ENCODE measurements around the gene RSPH1.

The RSPH1 gene

GRCh38 chr21:42540396-42540795 is 44.4 kb upstream of the RSPH1 start:
- Histone ChIP-seq H3K9ac (ENCODE audit: low read depth, low read length, poor library complexity, severe bottlenecking) (no peak overlapping the region), H3K79me2 (ENCODE audit: insufficient read depth, low read length) (peaks cover 14% of the 10 kb centered on the region; the same call in 1 of the 2 replicates), H3K4me2 (ENCODE audit: low read depth, low read length, poor library complexity, severe bottlenecking) (no peak overlapping the region), H4K20me1 (ENCODE audit: insufficient read depth, low read length, poor library complexity, severe bottlenecking) (peaks cover 3% of the 10 kb centered on the region), H3K9me2 (replicated peaks; ENCODE audit: low read depth, low read length) (no peaks in the 10 kb centered on the region), H3F3A (ENCODE audit: low read depth) (no peaks in the 10 kb centered on the region), H3K9me3 (ENCODE audit: insufficient read depth, low read depth, low read length) (no peaks in the 10 kb centered on the region), H3K4me1 (ENCODE audit: insufficient read depth, low read length, poor library complexity, severe bottlenecking) (peaks cover 6% of the 10 kb centered on the region), H2AFZ (ENCODE audit: low read length) (no peak overlapping the region), H3K4me3 (ENCODE audit: low read length, poor library complexity, severe bottlenecking) (no peak overlapping the region), H3K36me3 (ENCODE audit: insufficient read depth, low read length) (peaks cover 98% of the 10 kb centered on the region), H3K27me3 (ENCODE audit: insufficient read depth, low read length, poor library complexity, severe bottlenecking) (no peaks in the 10 kb centered on the region)
- no peak for TF ChIP-seq CTCF (conservative IDR thresholded peaks at IDR 0.05; ENCODE audit: low read length)
- no peak for TF ChIP-seq EZH2phosphoT487 (IDR thresholded peaks at IDR 0.05; ENCODE audit: borderline replicate concordance)

- Histone ChIP-seq H3K4me2 (ENCODE audit: low read depth, low read length, poor library complexity, severe bottlenecking) (no peak overlapping the region), H3K4me3 (ENCODE audit: low read length, poor library complexity, severe bottlenecking) (no peak overlapping the region), H3F3A (ENCODE audit: low read depth) (no peaks in the 10 kb centered on the region), H3K9me3 (ENCODE audit: insufficient read depth, low read depth, low read length) (no peaks in the 10 kb centered on the region), H3K9me2 (replicated peaks; ENCODE audit: low read depth, low read length) (no peaks in the 10 kb centered on the region), H4K20me1 (ENCODE audit: insufficient read depth, low read length, poor library complexity, severe bottlenecking) (peaks cover 3% of the 10 kb centered on the region), H3K36me3 (ENCODE audit: insufficient read depth, low read length) (peaks cover 98% of the 10 kb centered on the region), H3K79me2 (ENCODE audit: insufficient read depth, low read length) (peaks cover 14% of the 10 kb centered on the region; the same call in 1 of the 2 replicates), H3K27me3 (ENCODE audit: insufficient read depth, low read length, poor library complexity, severe bottlenecking) (no peaks in the 10 kb centered on the region), H2AFZ (ENCODE audit: low read length) (no peak overlapping the region), H3K9ac (ENCODE audit: low read depth, low read length, poor library complexity, severe bottlenecking) (no peak overlapping the region), H3K4me1 (ENCODE audit: insufficient read depth, low read length, poor library complexity, severe bottlenecking) (peaks cover 6% of the 10 kb centered on the region)
- TF ChIP-seq EZH2phosphoT487 (IDR thresholded peaks at IDR 0.05; ENCODE audit: borderline replicate concordance) (no peak), CTCF (conservative IDR thresholded peaks at IDR 0.05; ENCODE audit: low read length) (peak; percentile 51)
Measured at GRCh38 chr21:42539931-42540343, 43.9 kb upstream of the RSPH1 start.

- H3K9ac ChIP-seq (ENCODE audit: low read depth, low read length, poor library complexity, severe bottlenecking), result no peak overlapping the region
- H4K20me1 ChIP-seq (ENCODE audit: insufficient read depth, low read length, poor library complexity, severe bottlenecking), result peaks cover 3% of the 10 kb centered on the region
- TF ChIP-seq EZH2phosphoT487 (IDR thresholded peaks at IDR 0.05; ENCODE audit: borderline replicate concordance) (no peak), CTCF (conservative IDR thresholded peaks at IDR 0.05; ENCODE audit: low read length) (no peak)
- peaks cover 19% of the 10 kb centered on the region; the same call in 1 of the 2 replicates for H3K79me2 ChIP-seq (ENCODE audit: insufficient read depth, low read length)
- no peaks in the 10 kb centered on the region for H3K9me2 ChIP-seq (replicated peaks; ENCODE audit: low read depth, low read length)
- no peak overlapping the region for H3K4me3 ChIP-seq (ENCODE audit: low read length, poor library complexity, severe bottlenecking)
- H3K4me2 ChIP-seq (ENCODE audit: low read depth, low read length, poor library complexity, severe bottlenecking), result no peak overlapping the region
- no peaks in the 10 kb centered on the region for H3K9me3 ChIP-seq (ENCODE audit: insufficient read depth, low read depth, low read length)
- H3K27me3 ChIP-seq (ENCODE audit: insufficient read depth, low read length, poor library complexity, severe bottlenecking), result no peaks in the 10 kb centered on the region
- H3K36me3 ChIP-seq (ENCODE audit: insufficient read depth, low read length), result peaks cover 98% of the 10 kb centered on the region
- H3F3A ChIP-seq (ENCODE audit: low read depth), result no peaks in the 10 kb centered on the region
- H2AFZ ChIP-seq (ENCODE audit: low read length), result no peak overlapping the region
- peaks cover 6% of the 10 kb centered on the region for H3K4me1 ChIP-seq (ENCODE audit: insufficient read depth, low read length, poor library complexity, severe bottlenecking)
Measured at GRCh38 chr21:42539342-42539741, 43.3 kb upstream of the RSPH1 start.
